Ovary (tissue), 9 donors: ENCODE results near the gene INTS13. TPM values are rescaled to one million over a fixed set of nuclear protein-coding genes. Genes with fewer than 3 reads are reported as not detected.

Source experiments
- DNase-seq, 5 donors: peaks; one replicate each; pipeline ENCODE4 v3.0.0-alpha.2; 2019 to 2020
- H3K27ac ChIP-seq, 2 donors: fragments of 200-600 bp; one replicate each; pipeline versions ENCODE4 v1.5.1 to v1.8.0; 2019 to 2022
- H3K27me3 ChIP-seq: fragments of 200-600 bp; one replicate; pipeline ENCODE4 v1.8.0; 2022
- H3K36me3 ChIP-seq: fragments of 200-600 bp; sonication (generic); one replicate; pipeline ENCODE4 v1.5.1; 2019
- H3K4me1 ChIP-seq: one replicate; pipeline ENCODE4 v1.8.1; 2013; ENCODE audit warnings: mild to moderate bottlenecking, moderate library complexity; ENCODE audit not compliant: insufficient read depth
- H3K4me3 ChIP-seq: fragments of 200-600 bp; sonication (generic); one replicate; pipeline ENCODE4 v1.5.1; 2017
- H3K9me3 ChIP-seq, 2 donors: fragments of 200-600 bp in 1 of 2; sonication (generic) in 1 of 2; one replicate each; pipeline versions ENCODE4 v1.5.1 to v1.8.1; 2013 to 2019; ENCODE audit warnings: mild to moderate bottlenecking in 1 of 2, moderate library complexity in 1 of 2
- CTCF ChIP-seq, 3 donors: fragments of 450-650 bp in 2 of 3; fragments of 200-600 bp in 1 of 3; IDR thresholded peaks; one replicate each; pipeline versions ENCODE4 v1.5.1 to v1.8.0; 2016 to 2022; ENCODE audit warnings: antibody characterized with exemption in 3 of 3, mild to moderate bottlenecking in 1 of 3
- EP300 ChIP-seq: sonication (generic); formaldehyde crosslinking; IDR thresholded peaks from one replicate; pipeline ENCODE4 v1.6.1; 2017; ENCODE audit warnings: antibody characterized with exemption
- POLR2A ChIP-seq: fragments of 450-650 bp; IDR thresholded peaks from one replicate; pipeline ENCODE4 v1.6.1; 2017; ENCODE audit warnings: antibody characterized with exemption, mild to moderate bottlenecking, moderate library complexity
- WGBS, 3 donors: extraction: QIAGEN DNeasy Blood & Tissue Kit in 1 of 3; methylation state at CpG; one replicate each; pipeline versions ENCODE4 v1.1.5 to v1.1.7; 2013 to 2017; 5-methylcytosine and 5-hydroxymethylcytosine counted together
- intact Hi-C, 4 donors: fragments of 100-400 bp; cut with DNase I; formaldehyde crosslinking; loops; one replicate each; pipeline versions ENCODE4 v1.11.0 to v1.15.1; 2022 to 2023
- polyA plus RNA-seq, 2 donors: library from polyadenylated mRNA; stranded (reverse); fragments of 200-250 nt in 1 of 2; fragments of 350-450 nt in 1 of 2; fragmentation: Illumina TruSeq in 1 of 2; extraction: RNeasy Lipid Tissue Mini Kit (QIAGEN cat#74804) in 1 of 2; gene quantifications; one replicate each; pipeline ENCODE4 v1.2.3, GENCODE V29; 2013 to 2014
- total RNA-seq, 7 donors: library from RNA; depleted of rRNA in 2 of 7; stranded (reverse); fragments of >200 nt in 2 of 7; fragmentation: NEBNext Ultra II Directional in 3 of 7; extraction: Animal tissue kit (Norgen Biotek cat#: 25700) in 3 of 7; gene quantifications; one replicate each; pipeline versions ENCODE4 v1.1.0 to v1.2.4, GENCODE V29; 2016 to 2023
- donor health status: DM: no; HTN: no; CAD: no; lungs with moderate emphysema.
- donor health status: DM: no; HTN: no; CAD: no.
- donor health status: Bipolar disorder and iron deficiency.
- donor health status: DM: yes; HTN: yes; CAD: no.
- donor health status: DM: no; HTN: no; CAD: no.
- donor health status: DM: yes; HTN: yes; CAD: no.

The INTS13 gene
- total and polyA plus RNA-seq, 9 donors: 10.4 to 18.1 (median 16.3) TPM

- H3K4me3 ChIP-seq: peak overlapping the region; percentile 98
- no peaks in the 10 kb centered on the region for H3K9me3 ChIP-seq
- H3K27ac ChIP-seq: peak overlapping the region in 1 of 2 donors; percentile 93
- WGBS, 3 donors: 0 to 1% (median 1%) methylated on average over 9 of the region's 9 CpGs
- H3K4me1 ChIP-seq: peaks cover 5% of the 10 kb centered on the region
- intact Hi-C loops: loop anchor here in 2 of 4 donors (5.0 to 10.0 kb wide), 2 partner anchors 73 to 75 kb away; partner anchors contain the start of gene TM7SF3 (in 2 of the 2)
- no peak for TF ChIP-seq EP300
- TF ChIP-seq POLR2A: no peak
- DNase-seq: no peak
- no peaks in the 10 kb centered on the region for H3K27me3 ChIP-seq
- no peaks in the 10 kb centered on the region for H3K36me3 ChIP-seq
Observed at GRCh38 chr12:26939192-26939832, 1.5 kb upstream of the INTS13 start.

GRCh38 chr12:26938701-26939062 lies 901 bp upstream of the INTS13 start:
- intact Hi-C loops: loop anchor here in 2 of 4 donors (5.0 to 10.0 kb wide), 2 partner anchors 74 to 76 kb away; partner anchors contain the start of gene TM7SF3 (in 2 of the 2)
- no peak for DNase-seq
- H3K4me3 ChIP-seq: peak overlapping the region; percentile 98
- WGBS, 3 donors: 0 to 1% (median 0%) methylated on average over 28 of the region's 28 CpGs
- peaks cover 5% of the 10 kb centered on the region for H3K4me1 ChIP-seq
- no peaks in the 10 kb centered on the region for H3K36me3 ChIP-seq
- H3K27ac ChIP-seq: peak overlapping the region; percentile 93 to 96
- TF ChIP-seq POLR2A: no peak
- TF ChIP-seq EP300: no peak
- no peak for TF ChIP-seq CTCF (IDR thresholded peaks at IDR 0.05)
- H3K27me3 ChIP-seq: no peaks in the 10 kb centered on the region
- H3K9me3 ChIP-seq: no peaks in the 10 kb centered on the region

GRCh38 chr12:26937443-26937862 lies 328 bp downstream of the INTS13 start:
- Histone ChIP-seq H3K9me3 (no peaks in the 10 kb centered on the region), H3K4me1 (peaks cover 4% of the 10 kb centered on the region), H3K36me3 (no peaks in the 10 kb centered on the region), H3K27ac (peak overlapping the region; percentile 93 to 96), H3K27me3 (no peaks in the 10 kb centered on the region), H3K4me3 (peak overlapping the region; percentile 98)
- no peak for DNase-seq
- intact Hi-C loops: loop anchor here in 2 of 4 donors (5.0 to 10.0 kb wide), 2 partner anchors 75 to 77 kb away; partner anchors contain the start of gene TM7SF3 (in 2 of the 2)
- TF ChIP-seq EP300: no peak
- WGBS, 3 donors: 0 to 1% (median 1%) methylated on average over 10 of the region's 10 CpGs

- peak overlapping the region; percentile 98 for H3K4me3 ChIP-seq
- H3K4me1 ChIP-seq: peaks cover under 1% of the 10 kb centered on the region
- intact Hi-C loops: loop anchor here in 2 of 4 donors (5.0 to 10.0 kb wide), 2 partner anchors 76 to 78 kb away; partner anchors contain the start of gene TM7SF3 (in 2 of the 2)
- no peaks in the 10 kb centered on the region for H3K36me3 ChIP-seq
- no peaks in the 10 kb centered on the region for H3K27me3 ChIP-seq
- no peak for DNase-seq
- WGBS, 3 donors: 12 to 14% (median 13%) methylated on average over 8 of the region's 8 CpGs
- no peaks in the 10 kb centered on the region for H3K9me3 ChIP-seq
- H3K27ac ChIP-seq: peak overlapping the region in 1 of 2 donors; percentile 93
- TF ChIP-seq POLR2A: no peak
- no peak for TF ChIP-seq CTCF (IDR thresholded peaks at IDR 0.05)
- no peak for TF ChIP-seq EP300
Observed at GRCh38 chr12:26936559-26937442, 980 bp downstream of the INTS13 start.

- intact Hi-C loops: loop anchor here in 2 of 4 donors (5.0 to 10.0 kb wide), 2 partner anchors 76 to 79 kb away; partner anchors contain the start of gene TM7SF3 (in 2 of the 2)
- H3K4me3 ChIP-seq: no peak overlapping the region
- TF ChIP-seq POLR2A: no peak
- no peak for TF ChIP-seq CTCF (IDR thresholded peaks at IDR 0.05)
- no peak for TF ChIP-seq EP300
- no peaks in the 10 kb centered on the region for H3K4me1 ChIP-seq
- WGBS, 3 donors: 78 to 84% (median 83%) methylated on average over 7 of the region's 7 CpGs
- no peaks in the 10 kb centered on the region for H3K36me3 ChIP-seq
- H3K9me3 ChIP-seq: no peaks in the 10 kb centered on the region
- DNase-seq: no peak
- H3K27me3 ChIP-seq: no peaks in the 10 kb centered on the region
- no peak overlapping the region for H3K27ac ChIP-seq
Observed at GRCh38 chr12:26935636-26936378, 2.0 kb downstream of the INTS13 start.
